NT2/D1 (cell line): ENCODE data around the gene RSPRY1.

ENCODE experiments used
- SUZ12 ChIP-seq: IDR thresholded peaks from 2 replicates; pipeline ENCODE4 v1.6.1; 2011; ENCODE audit not compliant: insufficient read length, insufficient read depth; ENCODE audit errors: extremely low read depth
- YY1 ChIP-seq: IDR thresholded peaks from 2 replicates; pipeline ENCODE4 v1.6.1; 2011; ENCODE audit not compliant: insufficient read length, insufficient read depth
- ZNF274 ChIP-seq: IDR thresholded peaks from 2 replicates; pipeline ENCODE4 v1.6.1; 2011; ENCODE audit warnings: mild to moderate bottlenecking, low read depth, low read length

- TF ChIP-seq SUZ12 (no peak), YY1 (no peak), ZNF274 (no peak)
Observed at GRCh38 chr16:57255686-57256415, 69.7 kb downstream of the RSPRY1 start.
